T1000 (cell line): ENCODE measurements around the gene SYCP2L.
A peak's percentile ranks its signal among the peaks of the same experiment; 100 is the strongest.
"Not testable (repeated sequence)": the region's sequence is repeated elsewhere in the genome, so short reads cannot be mapped to it uniquely, and the experiment has no call there.

ENCODE experiments used
- DNase-seq: peaks from one replicate; lab custom pipeline; 2025; ENCODE audit warnings: mixed read lengths; lab: John Stamatoyannopoulos, UW

SYCP2L gene

GRCh38 chr6:10880366-10880765 is 6.5 kb upstream of the SYCP2L start:
- DNase-seq, result no peak

- DNase-seq, result not testable (repeated sequence)
Observed at GRCh38 chr6:10882253-10882630, 4.6 kb upstream of the SYCP2L start.

- DNase-seq, result no peak
Observed at GRCh38 chr6:10882657-10883171, 4.1 kb upstream of the SYCP2L start.

GRCh38 chr6:10883312-10884244 is 3.3 kb upstream of the SYCP2L start:
- DNase-seq, result no peak

GRCh38 chr6:10884245-10884972 is 2.4 kb upstream of the SYCP2L start:
- DNase-seq, result no peak

- DNase-seq, result not testable (repeated sequence)
Observed at GRCh38 chr6:10886365-10886690, 524 bp upstream of the SYCP2L start.

GRCh38 chr6:10890151-10890550 is 3.3 kb downstream of the SYCP2L start:
- no peak for DNase-seq

GRCh38 chr6:10891960-10892359 is 5.1 kb downstream of the SYCP2L start:
- no peak for DNase-seq

- DNase-seq, result no peak
Observed at GRCh38 chr6:10894958-10895357, 8.1 kb downstream of the SYCP2L start.

GRCh38 chr6:10896691-10897090 is 9.8 kb downstream of the SYCP2L start:
- DNase-seq, result no peak

GRCh38 chr6:10901770-10902169 is 14.9 kb downstream of the SYCP2L start:
- DNase-seq, result no peak

- DNase-seq, result no peak
Observed at GRCh38 chr6:10904015-10904414, 17.2 kb downstream of the SYCP2L start.

GRCh38 chr6:10908228-10908627 is 21.4 kb downstream of the SYCP2L start:
- no peak for DNase-seq

GRCh38 chr6:10919520-10919919 is 32.7 kb downstream of the SYCP2L start:
- DNase-seq, result not testable (repeated sequence)

- no peak for DNase-seq
Observed at GRCh38 chr6:10933126-10933525, 46.3 kb downstream of the SYCP2L start.

GRCh38 chr6:10939840-10940239 is 53.0 kb downstream of the SYCP2L start:
- DNase-seq, result no peak

- no peak for DNase-seq
Observed at GRCh38 chr6:10945845-10946244, 59.0 kb downstream of the SYCP2L start.

- DNase-seq, result no peak
Observed at GRCh38 chr6:10947966-10948365, 61.1 kb downstream of the SYCP2L start.

GRCh38 chr6:10949579-10950490 is 63.0 kb downstream of the SYCP2L start:
- no peak for DNase-seq

- DNase-seq, result no peak
Observed at GRCh38 chr6:10951675-10952282, 64.9 kb downstream of the SYCP2L start.

- DNase-seq, result peak; percentile 50
Observed at GRCh38 chr6:10954590-10955010, 67.7 kb downstream of the SYCP2L start.
